GM12891 (cell line): Measurements from ENCODE around the gene TMEM255B.

ENCODE experiments used
- POLR2A ChIP-seq: IDR thresholded peaks from 2 replicates; pipeline ENCODE4 v1.6.1; 2011; ENCODE audit warnings: low read depth, low read length, control low read depth
- POLR2AphosphoS5 ChIP-seq: IDR thresholded peaks from 2 replicates; pipeline ENCODE4 v1.6.1; 2011; ENCODE audit warnings: low read depth, low read length, control low read depth
- SPI1 ChIP-seq: IDR thresholded peaks from 2 replicates; pipeline ENCODE4 v1.6.1; 2011; ENCODE audit warnings: low read depth, low read length, control low read depth
- TAF1 ChIP-seq: IDR thresholded peaks from 2 replicates; pipeline ENCODE4 v1.6.1; 2011; ENCODE audit warnings: low read depth, low read length, control low read depth

GRCh38 chr13:113828282-113828825, 69.3 kb downstream of the TMEM255B start:
- no peak for TF ChIP-seq POLR2AphosphoS5
- no peak for TF ChIP-seq TAF1
- no peak for TF ChIP-seq SPI1
- no peak for TF ChIP-seq POLR2A
